WTC11 (cell line): Measurements from ENCODE around the gene DGCR2.

Experiments used
- CREB1 ChIP-seq: sonication (generic); formaldehyde crosslinking; IDR thresholded peaks from 2 replicates; pipeline ENCODE4 v1.8.0; 2023; ENCODE audit warnings: mild to moderate bottlenecking, missing genetic modification reagents
- JUN ChIP-seq: sonication (generic); formaldehyde crosslinking; IDR thresholded peaks from 2 replicates; pipeline ENCODE4 v1.8.0; 2023; ENCODE audit warnings: mild to moderate bottlenecking, missing genetic modification reagents
- KAT7 ChIP-seq: sonication (generic); formaldehyde crosslinking; IDR thresholded peaks from 2 replicates; pipeline ENCODE4 v1.8.1; 2023; ENCODE audit warnings: missing genetic modification reagents, mild to moderate bottlenecking, borderline replicate concordance
- SP1 ChIP-seq: sonication (generic); formaldehyde crosslinking; conservative IDR thresholded peaks from 2 replicates; pipeline ENCODE4 v1.8.1; 2022; ENCODE audit warnings: missing genetic modification reagents
- TEAD4 ChIP-seq: sonication (generic); formaldehyde crosslinking; IDR thresholded peaks from 2 replicates; pipeline ENCODE4 v1.8.0; 2022; ENCODE audit warnings: mild to moderate bottlenecking, missing genetic modification reagents
- ZNF219 ChIP-seq: sonication (generic); formaldehyde crosslinking; IDR thresholded peaks from 2 replicates; pipeline ENCODE4 v1.8.0; 2023; ENCODE audit warnings: missing genetic modification reagents, mild to moderate bottlenecking, borderline replicate concordance
- ZNF232 ChIP-seq: sonication (generic); formaldehyde crosslinking; IDR thresholded peaks from 2 replicates; pipeline ENCODE4 v1.8.0; 2022; ENCODE audit warnings: mild to moderate bottlenecking, missing genetic modification reagents
- TF ChIP-seq, protein P1 (sequence below): sonication (generic); formaldehyde crosslinking; IDR thresholded peaks from 2 replicates; pipeline ENCODE4 v1.8.1; 2023; ENCODE audit warnings: mild to moderate bottlenecking, missing genetic modification reagents, moderate library complexity
- TF ChIP-seq, protein P2 (sequence below): sonication (generic); formaldehyde crosslinking; IDR thresholded peaks from 2 replicates; pipeline ENCODE4 v1.8.1; 2022; ENCODE audit warnings: mild to moderate bottlenecking, moderate library complexity, missing genetic modification reagents
- TF ChIP-seq, protein P3 (sequence below): fragments of 200-600 bp; IDR thresholded peaks from 2 replicates; pipeline ENCODE4 v1.8.0; 2022; ENCODE audit warnings: antibody characterized with exemption
- TF ChIP-seq, protein P4 (sequence below): sonication (generic); formaldehyde crosslinking; IDR thresholded peaks from 2 replicates; pipeline ENCODE4 v1.8.1; 2022; ENCODE audit warnings: low read depth, mild to moderate bottlenecking, moderate library complexity, missing genetic modification reagents, borderline replicate concordance
- TF ChIP-seq, protein P5 (sequence below): sonication (generic); formaldehyde crosslinking; IDR thresholded peaks from 2 replicates; pipeline ENCODE4 v1.8.1; 2023; ENCODE audit warnings: mild to moderate bottlenecking, missing genetic modification reagents
- TF ChIP-seq, protein P6 (sequence below): sonication (generic); formaldehyde crosslinking; IDR thresholded peaks from 2 replicates; pipeline ENCODE4 v1.8.1; 2023; ENCODE audit warnings: mild to moderate bottlenecking, missing genetic modification reagents, borderline replicate concordance

DNA sequence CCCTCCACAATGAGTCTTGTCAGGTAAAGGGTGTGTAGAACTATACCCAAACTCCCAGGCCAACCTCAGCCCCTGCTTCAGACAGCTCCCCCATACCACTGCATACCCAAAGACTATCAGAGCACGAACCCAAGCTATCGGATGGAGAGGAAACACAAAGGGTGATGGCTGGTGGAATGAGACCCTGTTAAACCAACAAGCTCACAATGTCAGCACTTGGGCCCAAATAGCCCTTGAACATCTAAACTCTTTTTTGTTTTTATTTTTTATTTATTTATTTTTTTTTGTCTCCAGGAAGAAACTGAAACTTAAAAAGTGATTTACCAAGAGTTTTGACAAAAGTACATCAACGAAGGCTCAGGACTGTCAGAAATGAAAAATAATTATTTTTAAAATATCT, 10.6 kb downstream of the DGCR2 start:
- TF ChIP-seq, protein P1, sequence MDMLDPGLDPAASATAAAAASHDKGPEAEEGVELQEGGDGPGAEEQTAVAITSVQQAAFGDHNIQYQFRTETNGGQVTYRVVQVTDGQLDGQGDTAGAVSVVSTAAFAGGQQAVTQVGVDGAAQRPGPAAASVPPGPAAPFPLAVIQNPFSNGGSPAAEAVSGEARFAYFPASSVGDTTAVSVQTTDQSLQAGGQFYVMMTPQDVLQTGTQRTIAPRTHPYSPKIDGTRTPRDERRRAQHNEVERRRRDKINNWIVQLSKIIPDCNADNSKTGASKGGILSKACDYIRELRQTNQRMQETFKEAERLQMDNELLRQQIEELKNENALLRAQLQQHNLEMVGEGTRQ (CRISPR knock-in tag), result no peak
- TF ChIP-seq, protein P2, sequence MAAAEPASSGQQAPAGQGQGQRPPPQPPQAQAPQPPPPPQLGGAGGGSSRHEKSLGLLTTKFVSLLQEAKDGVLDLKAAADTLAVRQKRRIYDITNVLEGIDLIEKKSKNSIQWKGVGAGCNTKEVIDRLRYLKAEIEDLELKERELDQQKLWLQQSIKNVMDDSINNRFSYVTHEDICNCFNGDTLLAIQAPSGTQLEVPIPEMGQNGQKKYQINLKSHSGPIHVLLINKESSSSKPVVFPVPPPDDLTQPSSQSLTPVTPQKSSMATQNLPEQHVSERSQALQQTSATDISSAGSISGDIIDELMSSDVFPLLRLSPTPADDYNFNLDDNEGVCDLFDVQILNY, result no peak
- TF ChIP-seq, protein P3, sequence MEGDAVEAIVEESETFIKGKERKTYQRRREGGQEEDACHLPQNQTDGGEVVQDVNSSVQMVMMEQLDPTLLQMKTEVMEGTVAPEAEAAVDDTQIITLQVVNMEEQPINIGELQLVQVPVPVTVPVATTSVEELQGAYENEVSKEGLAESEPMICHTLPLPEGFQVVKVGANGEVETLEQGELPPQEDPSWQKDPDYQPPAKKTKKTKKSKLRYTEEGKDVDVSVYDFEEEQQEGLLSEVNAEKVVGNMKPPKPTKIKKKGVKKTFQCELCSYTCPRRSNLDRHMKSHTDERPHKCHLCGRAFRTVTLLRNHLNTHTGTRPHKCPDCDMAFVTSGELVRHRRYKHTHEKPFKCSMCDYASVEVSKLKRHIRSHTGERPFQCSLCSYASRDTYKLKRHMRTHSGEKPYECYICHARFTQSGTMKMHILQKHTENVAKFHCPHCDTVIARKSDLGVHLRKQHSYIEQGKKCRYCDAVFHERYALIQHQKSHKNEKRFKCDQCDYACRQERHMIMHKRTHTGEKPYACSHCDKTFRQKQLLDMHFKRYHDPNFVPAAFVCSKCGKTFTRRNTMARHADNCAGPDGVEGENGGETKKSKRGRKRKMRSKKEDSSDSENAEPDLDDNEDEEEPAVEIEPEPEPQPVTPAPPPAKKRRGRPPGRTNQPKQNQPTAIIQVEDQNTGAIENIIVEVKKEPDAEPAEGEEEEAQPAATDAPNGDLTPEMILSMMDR, result no peak
- no peak for TF ChIP-seq CREB1 (CRISPR knock-in tag)
- no peak for TF ChIP-seq TEAD4 (CRISPR knock-in tag)
- TF ChIP-seq KAT7, result no peak
- TF ChIP-seq ZNF232, result no peak
- TF ChIP-seq, protein P4, sequence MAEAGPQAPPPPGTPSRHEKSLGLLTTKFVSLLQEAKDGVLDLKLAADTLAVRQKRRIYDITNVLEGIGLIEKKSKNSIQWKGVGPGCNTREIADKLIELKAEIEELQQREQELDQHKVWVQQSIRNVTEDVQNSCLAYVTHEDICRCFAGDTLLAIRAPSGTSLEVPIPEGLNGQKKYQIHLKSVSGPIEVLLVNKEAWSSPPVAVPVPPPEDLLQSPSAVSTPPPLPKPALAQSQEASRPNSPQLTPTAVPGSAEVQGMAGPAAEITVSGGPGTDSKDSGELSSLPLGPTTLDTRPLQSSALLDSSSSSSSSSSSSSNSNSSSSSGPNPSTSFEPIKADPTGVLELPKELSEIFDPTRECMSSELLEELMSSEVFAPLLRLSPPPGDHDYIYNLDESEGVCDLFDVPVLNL (CRISPR knock-in tag), result no peak
- TF ChIP-seq JUN, result no peak
- TF ChIP-seq, protein P5, sequence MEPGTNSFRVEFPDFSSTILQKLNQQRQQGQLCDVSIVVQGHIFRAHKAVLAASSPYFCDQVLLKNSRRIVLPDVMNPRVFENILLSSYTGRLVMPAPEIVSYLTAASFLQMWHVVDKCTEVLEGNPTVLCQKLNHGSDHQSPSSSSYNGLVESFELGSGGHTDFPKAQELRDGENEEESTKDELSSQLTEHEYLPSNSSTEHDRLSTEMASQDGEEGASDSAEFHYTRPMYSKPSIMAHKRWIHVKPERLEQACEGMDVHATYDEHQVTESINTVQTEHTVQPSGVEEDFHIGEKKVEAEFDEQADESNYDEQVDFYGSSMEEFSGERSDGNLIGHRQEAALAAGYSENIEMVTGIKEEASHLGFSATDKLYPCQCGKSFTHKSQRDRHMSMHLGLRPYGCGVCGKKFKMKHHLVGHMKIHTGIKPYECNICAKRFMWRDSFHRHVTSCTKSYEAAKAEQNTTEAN, result no peak
- no peak for TF ChIP-seq ZNF219
- TF ChIP-seq, protein P6, sequence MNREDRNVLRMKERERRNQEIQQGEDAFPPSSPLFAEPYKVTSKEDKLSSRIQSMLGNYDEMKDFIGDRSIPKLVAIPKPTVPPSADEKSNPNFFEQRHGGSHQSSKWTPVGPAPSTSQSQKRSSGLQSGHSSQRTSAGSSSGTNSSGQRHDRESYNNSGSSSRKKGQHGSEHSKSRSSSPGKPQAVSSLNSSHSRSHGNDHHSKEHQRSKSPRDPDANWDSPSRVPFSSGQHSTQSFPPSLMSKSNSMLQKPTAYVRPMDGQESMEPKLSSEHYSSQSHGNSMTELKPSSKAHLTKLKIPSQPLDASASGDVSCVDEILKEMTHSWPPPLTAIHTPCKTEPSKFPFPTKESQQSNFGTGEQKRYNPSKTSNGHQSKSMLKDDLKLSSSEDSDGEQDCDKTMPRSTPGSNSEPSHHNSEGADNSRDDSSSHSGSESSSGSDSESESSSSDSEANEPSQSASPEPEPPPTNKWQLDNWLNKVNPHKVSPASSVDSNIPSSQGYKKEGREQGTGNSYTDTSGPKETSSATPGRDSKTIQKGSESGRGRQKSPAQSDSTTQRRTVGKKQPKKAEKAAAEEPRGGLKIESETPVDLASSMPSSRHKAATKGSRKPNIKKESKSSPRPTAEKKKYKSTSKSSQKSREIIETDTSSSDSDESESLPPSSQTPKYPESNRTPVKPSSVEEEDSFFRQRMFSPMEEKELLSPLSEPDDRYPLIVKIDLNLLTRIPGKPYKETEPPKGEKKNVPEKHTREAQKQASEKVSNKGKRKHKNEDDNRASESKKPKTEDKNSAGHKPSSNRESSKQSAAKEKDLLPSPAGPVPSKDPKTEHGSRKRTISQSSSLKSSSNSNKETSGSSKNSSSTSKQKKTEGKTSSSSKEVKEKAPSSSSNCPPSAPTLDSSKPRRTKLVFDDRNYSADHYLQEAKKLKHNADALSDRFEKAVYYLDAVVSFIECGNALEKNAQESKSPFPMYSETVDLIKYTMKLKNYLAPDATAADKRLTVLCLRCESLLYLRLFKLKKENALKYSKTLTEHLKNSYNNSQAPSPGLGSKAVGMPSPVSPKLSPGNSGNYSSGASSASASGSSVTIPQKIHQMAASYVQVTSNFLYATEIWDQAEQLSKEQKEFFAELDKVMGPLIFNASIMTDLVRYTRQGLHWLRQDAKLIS (CRISPR knock-in tag), result no peak
- TF ChIP-seq SP1 (CRISPR knock-in tag), result no peak
